HG03442 (cell line): ENCODE data around the gene EMC9.

Experiments used
- ATAC-seq: cut with Tn5 transposase; IDR thresholded peaks from one replicate; pipeline ENCODE4 v1.9.1; 2021; ENCODE audit warnings: mild to moderate bottlenecking, moderate library complexity; ENCODE audit not compliant: unreplicated experiment

The EMC9 gene

DNA sequence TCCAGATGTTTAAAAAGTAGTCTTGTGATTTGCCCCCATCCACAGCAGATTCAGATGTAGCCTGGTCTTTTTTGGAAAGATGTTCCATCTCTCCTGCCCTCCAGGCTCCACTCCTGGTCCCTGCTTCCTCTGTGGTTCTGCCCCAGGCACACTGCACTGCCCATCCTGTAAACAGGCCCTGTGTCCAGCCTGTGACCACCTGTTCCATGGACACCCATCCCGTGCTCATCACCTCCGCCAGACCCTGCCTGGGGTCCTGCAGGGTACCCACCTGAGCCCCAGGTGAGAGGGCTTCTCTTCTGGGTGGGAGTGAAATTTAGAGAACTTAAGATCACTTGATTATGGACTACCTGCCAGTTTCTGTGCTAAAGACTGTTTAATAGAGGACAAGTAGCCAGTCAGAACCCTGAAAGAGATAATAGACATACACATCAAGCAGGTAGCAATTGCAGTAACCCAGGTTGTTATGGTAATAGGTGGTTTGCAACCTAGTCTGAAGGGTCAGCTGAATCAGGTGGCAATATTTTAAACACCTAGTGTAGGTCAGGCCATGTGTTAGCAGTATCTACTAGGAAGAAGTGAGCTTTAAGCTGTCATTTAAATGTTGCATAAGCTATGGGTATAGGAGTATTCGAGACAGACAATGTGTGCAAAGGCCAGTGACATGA, 8.0 kb upstream of the EMC9 start:
- no peak for ATAC-seq

- no peak for ATAC-seq
Measured at GRCh38 chr14:24147761-24148428, 6.5 kb upstream of the EMC9 start.

GRCh38 chr14:24146978-24147760, 5.8 kb upstream of the EMC9 start, which contains the start of gene RNF31:
Gene RNF31 (plus strand): TSS chr14:24147498. CDS start chr14:24147699, 201 bp downstream.
- peak; percentile 86 for ATAC-seq

DNA sequence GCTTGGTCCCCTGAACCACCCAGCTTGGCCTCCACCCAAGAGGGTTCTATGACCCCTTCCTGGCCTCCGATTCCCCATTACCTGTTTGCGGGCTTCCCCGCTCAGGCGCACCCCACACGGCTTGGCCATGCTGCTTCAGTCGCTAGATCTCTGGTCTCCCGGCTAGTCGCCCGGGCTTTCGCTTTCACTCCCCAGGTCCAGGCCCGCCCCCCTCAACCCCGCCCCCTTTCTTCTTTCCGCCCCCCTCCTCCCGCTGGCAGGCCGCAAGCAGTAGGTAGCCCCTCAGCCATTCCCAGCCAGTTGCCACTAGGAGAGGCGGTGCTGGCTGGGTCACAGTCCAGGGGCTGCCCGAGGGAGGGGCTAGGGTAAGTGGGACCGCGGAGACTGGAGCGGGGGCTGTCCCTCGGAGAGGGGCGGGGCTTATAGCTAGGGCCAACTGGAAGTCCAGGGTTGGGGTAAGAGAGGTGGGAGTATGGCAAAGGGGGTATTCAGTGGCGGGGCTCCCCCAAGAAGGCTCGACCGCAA, 5.1 kb upstream of the EMC9 start, which contains the start of gene PSME2:
Gene PSME2 (minus strand): TSS at position 158 of the 525 bp plus-strand sequence. CDS start 29 bp downstream, at position 129.
- ATAC-seq: peak; percentile 58

GRCh38 chr14:24145690-24146452, 4.5 kb upstream of the EMC9 start:
- no peak for ATAC-seq

DNA sequence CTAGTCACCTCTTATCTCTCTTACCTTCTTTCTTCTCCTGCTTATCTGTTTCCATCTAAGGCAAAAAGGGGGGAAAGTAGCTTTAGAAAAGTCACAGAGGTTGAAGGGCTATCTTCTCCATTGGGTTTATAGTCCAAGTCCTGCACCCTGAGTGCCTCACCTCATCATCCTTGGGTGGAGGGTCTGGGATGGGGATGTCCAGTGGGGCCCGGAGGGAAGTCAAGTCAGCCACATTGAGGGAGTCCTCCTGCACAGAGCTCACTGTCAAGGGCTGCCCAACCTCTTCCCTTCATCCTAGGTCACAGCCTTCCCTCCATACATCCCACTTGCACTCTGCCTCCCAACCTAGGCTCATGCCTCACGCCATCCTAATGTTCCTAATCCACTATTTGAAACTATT, 3.8 kb upstream of the EMC9 start:
- ATAC-seq: no peak

DNA sequence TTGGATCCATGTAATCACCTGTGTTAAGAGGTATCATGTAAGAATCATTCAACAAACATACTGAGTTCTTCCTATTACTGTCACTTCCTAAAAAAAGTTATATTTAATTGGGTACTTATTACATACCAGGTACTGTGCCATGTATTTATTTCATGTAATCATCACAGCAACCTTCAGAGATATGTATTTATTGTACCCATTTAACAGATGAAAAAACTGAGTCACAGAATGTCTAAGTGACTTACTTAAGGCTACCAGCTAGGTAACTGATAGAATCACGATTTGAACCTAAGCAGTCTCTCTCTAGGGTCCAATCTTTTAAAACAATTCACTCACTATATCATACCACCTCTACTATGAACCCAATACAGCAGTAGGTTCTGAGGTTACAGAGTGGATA, 3.1 kb upstream of the EMC9 start:
- ATAC-seq: no peak

- no peak for ATAC-seq
Measured at GRCh38 chr14:24143511-24143910, 2.1 kb upstream of the EMC9 start.

DNA sequence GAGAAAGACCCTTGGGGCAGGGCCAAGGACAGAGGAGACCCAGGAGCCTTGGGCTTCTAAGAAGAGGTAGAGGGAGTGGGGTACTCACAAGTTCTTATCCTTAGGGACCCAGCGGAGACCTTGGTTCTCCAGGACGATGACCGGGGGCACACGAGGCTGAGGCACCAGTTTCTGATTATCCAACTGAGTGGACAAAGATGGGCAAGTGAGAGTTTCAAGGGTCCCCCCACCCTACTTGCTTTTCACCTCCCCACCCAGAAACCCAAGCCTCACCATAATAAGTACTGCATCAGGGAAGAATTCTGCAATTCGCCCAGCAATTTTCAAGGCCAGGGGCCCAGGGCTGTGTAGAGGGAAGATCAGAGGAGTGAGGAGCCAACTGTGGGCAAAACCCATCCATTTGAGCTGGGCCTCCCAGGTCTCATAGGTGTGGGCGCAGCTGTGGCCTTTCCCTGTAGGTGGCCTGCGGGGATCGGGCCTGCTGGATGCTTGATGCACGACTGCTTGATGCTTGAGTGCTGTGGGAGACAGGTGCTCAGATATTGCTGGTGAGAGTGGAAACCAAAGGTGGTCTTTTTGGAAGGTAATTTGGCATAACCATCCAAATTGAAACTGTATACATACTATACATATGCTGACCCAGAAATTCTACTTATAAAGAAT, 2.0 kb downstream of the EMC9 start:
- ATAC-seq: no peak

DNA sequence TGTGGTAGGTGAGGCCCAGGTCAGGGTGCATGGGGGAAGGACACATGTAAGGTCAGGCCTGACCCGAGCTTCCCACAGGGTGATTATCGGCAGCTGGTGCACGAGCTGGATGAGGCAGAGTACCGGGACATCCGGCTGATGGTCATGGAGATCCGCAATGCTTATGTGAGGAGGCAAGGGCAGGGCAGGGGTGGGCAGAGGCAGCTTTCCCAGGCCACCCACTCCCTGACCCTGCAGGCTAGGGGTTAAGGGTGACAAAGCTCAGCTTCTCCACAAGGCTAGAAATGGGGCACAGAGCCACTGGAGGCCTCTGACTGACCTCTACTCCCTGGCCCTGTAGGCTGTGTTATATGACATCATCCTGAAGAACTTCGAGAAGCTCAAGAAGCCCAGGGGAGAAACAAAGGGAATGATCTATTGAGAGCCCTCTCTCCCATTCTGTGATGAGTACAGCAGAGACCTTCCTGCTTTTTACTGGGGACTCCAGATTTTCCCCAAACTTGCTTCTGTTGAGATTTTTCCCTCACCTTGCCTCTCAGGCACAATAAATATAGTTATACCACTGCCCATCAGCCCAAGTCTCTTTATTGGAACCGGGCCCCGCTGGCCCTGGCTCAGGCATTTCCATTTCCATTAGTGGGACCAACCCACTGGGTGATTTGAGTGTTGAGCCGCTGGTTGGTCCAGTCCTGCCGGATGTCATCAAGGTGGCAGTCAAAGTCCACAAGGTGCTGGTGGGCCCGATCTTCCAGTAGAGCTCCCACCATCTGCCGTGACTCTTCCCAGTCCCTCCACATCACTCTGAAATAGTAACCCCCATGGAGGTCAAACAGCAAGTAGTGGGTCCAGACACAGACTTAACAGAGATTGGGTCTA, 2.8 kb downstream of the EMC9 start:
- no peak for ATAC-seq

GRCh38 chr14:24137529-24138395, 3.6 kb downstream of the EMC9 start:
- ATAC-seq: no peak

DNA sequence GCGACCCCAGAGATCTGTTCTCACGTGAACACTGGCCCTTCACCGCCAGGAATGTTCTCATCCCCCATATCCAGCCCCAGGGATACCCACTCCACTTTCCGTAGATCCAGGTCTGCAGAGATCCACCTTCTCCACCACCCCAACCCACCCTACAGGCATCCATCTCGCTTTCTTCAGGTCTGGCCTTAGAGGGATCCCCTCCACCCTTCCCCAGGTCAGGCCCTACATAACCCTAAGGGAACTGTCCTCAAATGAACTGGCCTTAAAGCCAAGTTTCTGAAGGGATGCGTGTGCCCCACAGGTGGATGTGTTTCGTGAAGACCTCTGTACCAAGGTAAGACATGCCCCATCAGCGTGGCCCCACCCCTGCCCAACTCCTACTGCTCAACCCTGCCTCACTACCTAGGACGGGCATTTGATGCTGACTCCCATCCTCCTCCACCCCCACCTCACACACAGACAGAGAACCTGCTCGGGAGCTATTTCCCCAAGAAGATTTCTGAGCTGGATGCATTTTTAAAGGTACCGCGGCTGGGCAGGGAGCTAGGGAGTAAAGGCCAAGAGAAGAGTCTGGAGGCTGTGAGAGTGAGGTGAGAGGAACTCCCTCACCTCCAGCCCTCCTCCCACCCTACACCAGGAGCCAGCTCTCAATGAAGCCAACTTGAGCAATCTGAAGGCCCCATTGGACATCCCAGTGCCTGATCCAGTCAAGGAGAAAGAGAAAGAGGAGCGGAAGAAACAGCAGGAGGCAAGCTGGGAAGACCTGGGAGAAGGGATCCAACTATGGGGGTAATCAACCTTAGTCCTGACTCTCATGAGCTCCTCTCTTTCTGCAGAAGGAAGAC, 4.5 kb downstream of the EMC9 start:
- no peak for ATAC-seq

GRCh38 chr14:24135834-24136683, 5.3 kb downstream of the EMC9 start, which contains the start of gene PSME1:
Gene PSME1 (plus strand): TSS chr14:24136194. CDS start chr14:24136263, 69 bp downstream.
- peak; percentile 80 for ATAC-seq

DNA sequence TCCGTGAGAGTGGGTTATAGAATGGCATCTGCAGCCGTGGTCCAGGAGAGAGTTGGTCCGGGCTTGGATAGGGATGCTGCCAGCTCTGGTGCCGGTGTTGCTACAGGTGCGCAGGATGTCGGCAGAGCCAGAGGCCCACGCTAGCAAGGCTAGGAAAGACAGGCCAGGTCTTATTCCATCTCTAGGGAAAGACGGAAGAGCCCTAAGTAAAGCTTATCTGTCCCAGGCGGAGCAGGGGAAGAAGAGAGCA, 5.9 kb downstream of the EMC9 start:
- ATAC-seq: no peak

DNA sequence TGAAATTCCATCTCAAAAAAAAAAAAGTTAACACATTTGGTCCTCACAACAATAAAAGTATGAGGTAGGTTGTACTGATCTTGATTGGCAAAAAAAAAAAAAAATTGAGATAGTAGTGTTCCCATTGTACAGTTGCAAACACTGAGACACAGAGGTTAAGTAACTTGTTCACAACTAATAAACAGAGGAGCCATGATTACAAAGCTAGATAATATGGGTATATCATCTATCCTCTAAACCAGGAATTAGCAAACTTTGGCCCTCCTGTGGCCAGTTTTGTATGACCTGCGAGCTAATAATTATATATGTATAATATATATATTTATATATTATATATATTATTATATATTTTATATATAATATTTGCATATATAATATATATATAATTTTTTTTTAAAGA, 7.7 kb downstream of the EMC9 start:
- no peak for ATAC-seq

DNA sequence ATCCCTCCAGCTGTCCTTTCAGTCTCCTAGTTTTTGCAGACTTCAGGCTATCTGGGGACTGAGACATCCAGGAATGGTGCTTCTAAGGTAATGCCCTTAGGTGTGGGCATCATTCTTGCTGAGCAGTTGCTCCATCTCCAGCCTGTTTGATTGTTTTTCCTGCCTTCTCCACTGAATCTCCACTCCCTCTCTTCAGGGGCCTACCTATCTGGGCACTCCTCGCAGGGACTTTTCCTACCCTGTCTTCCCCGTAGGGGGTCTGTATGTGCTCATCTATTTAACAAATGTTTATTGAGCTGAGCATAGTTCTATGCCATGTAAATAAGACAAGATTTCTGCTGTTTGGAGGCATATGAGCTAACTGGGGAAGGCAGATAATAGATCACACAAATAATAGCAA, 8.4 kb downstream of the EMC9 start:
- no peak for ATAC-seq
